Osteocyte (in vitro differentiated cells): ENCODE data around the gene CXCR5. TPM values are rescaled to one million over a fixed set of nuclear protein-coding genes. Genes with fewer than 3 reads are reported as not detected.

Experiments used
- DNase-seq: peaks from one replicate; pipeline ENCODE4 v3.0.0; 2021; ENCODE audit warnings: mixed read lengths; ENCODE audit not compliant: unreplicated experiment; ENCODE audit errors: extremely low spot score
- H3K27ac Mint-ChIP-seq: one replicate; pipeline ENCODE4 v1.8.0; 2021; ENCODE audit warnings: mild to moderate bottlenecking, mixed read lengths; ENCODE audit not compliant: unreplicated experiment
- H3K27me3 Mint-ChIP-seq: one replicate; pipeline ENCODE4 v1.8.0; 2021; ENCODE audit warnings: mixed read lengths; ENCODE audit not compliant: unreplicated experiment
- H3K36me3 Mint-ChIP-seq: one replicate; pipeline ENCODE4 v1.8.0; 2021; ENCODE audit warnings: mixed read lengths; ENCODE audit not compliant: unreplicated experiment
- H3K4me1 Mint-ChIP-seq: one replicate; pipeline ENCODE4 v1.8.0; 2021; ENCODE audit warnings: mixed read lengths; ENCODE audit not compliant: unreplicated experiment
- H3K4me3 Mint-ChIP-seq: one replicate; pipeline ENCODE4 v1.8.0; 2021; ENCODE audit warnings: mild to moderate bottlenecking, moderate library complexity, mixed read lengths; ENCODE audit not compliant: unreplicated experiment
- H3K9me3 Mint-ChIP-seq: one replicate; pipeline ENCODE4 v1.8.0; 2021; ENCODE audit warnings: mixed read lengths; ENCODE audit not compliant: unreplicated experiment
- total RNA-seq: library from RNA; stranded (reverse); gene quantifications from 2 replicates; pipeline ENCODE4 v1.2.1, GENCODE V29; 2021
- TF ChIP-seq, protein P1 (sequence below): fragments of 200-600 bp; sonication (generic); IDR thresholded peaks from 2 replicates; pipeline ENCODE4 v1.5.0; 2021; ENCODE audit warnings: antibody characterized with exemption, mild to moderate bottlenecking, moderate library complexity

Gene CXCR5
- total RNA-seq, 1 donor from 2014 or later = not detected

DNA sequence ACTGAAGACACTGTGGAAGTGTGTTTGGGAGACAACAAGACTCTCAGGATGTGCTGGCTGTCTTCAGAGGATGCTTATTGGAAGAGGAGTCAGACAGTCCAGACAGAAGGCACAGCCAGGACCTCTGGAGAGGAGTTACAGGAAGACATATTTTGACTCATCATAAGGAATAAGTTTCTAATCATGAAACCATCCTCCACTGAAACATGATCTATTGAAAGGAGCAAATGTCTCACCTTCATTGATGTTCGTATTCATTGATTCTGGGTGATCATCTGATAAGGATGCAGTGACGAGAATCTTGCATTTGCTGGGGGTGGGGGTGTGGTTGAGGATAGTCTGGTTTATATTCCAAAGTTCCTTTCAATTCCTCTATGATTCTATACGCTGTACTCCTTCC, 2.5 kb upstream of the CXCR5 start:
- Mint-ChIP-seq H3K27ac (no peak overlapping the region), H3K36me3 (no peaks in the 10 kb centered on the region), H3K4me1 (peaks cover 15% of the 10 kb centered on the region), H3K9me3 (no peaks in the 10 kb centered on the region), H3K4me3 (no peak overlapping the region), H3K27me3 (no peaks in the 10 kb centered on the region)
- TF ChIP-seq, protein P1, sequence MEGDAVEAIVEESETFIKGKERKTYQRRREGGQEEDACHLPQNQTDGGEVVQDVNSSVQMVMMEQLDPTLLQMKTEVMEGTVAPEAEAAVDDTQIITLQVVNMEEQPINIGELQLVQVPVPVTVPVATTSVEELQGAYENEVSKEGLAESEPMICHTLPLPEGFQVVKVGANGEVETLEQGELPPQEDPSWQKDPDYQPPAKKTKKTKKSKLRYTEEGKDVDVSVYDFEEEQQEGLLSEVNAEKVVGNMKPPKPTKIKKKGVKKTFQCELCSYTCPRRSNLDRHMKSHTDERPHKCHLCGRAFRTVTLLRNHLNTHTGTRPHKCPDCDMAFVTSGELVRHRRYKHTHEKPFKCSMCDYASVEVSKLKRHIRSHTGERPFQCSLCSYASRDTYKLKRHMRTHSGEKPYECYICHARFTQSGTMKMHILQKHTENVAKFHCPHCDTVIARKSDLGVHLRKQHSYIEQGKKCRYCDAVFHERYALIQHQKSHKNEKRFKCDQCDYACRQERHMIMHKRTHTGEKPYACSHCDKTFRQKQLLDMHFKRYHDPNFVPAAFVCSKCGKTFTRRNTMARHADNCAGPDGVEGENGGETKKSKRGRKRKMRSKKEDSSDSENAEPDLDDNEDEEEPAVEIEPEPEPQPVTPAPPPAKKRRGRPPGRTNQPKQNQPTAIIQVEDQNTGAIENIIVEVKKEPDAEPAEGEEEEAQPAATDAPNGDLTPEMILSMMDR = no peak
- DNase-seq = no peak

DNA sequence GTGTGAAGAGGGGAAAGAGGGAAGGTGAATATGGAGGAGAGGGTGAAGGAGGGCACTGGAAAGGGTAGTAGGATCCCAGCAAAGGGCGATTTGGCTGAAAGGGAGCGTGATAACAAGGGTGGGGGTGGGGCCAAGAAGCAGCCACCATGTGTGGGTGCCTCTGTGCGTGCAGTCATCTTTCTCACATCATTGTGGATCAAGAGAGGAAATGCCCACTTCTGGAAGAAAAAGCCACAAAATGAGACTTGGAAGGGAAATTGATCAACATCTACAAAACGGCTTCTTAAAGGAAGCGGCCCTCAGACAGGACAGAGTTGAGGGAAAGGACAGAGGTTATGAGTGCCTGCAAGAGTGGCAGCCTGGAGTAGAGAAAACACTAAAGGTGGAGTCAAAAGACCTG, 1.2 kb upstream of the CXCR5 start:
- Mint-ChIP-seq H3K4me1 (peaks cover 24% of the 10 kb centered on the region), H3K27ac (no peak overlapping the region), H3K27me3 (no peaks in the 10 kb centered on the region), H3K9me3 (no peaks in the 10 kb centered on the region), H3K36me3 (no peaks in the 10 kb centered on the region), H3K4me3 (no peak overlapping the region)
- TF ChIP-seq, protein P1 = no peak
- no peak for DNase-seq

DNA sequence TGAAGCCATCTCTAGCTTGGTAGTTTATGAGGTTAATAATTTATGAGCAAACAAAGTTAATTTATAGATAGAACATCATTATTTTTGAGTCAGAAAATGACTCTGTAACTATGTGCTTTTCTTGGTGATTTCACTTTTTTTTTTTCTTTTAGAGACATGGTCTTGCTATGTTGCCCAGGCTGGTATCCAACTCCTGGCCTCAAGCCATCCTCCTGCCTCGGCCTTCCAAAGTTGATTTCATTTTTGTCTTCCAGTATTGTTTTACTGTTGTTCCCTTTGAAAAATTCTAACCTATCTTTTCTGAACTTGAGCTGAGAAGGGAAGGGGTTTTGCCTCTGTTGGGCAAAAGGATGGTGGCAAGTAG, 706 bp upstream of the CXCR5 start:
- Mint-ChIP-seq H3K9me3 (no peaks in the 10 kb centered on the region), H3K36me3 (no peaks in the 10 kb centered on the region), H3K4me3 (no peak overlapping the region), H3K4me1 (peaks cover 29% of the 10 kb centered on the region), H3K27me3 (no peaks in the 10 kb centered on the region), H3K27ac (no peak overlapping the region)
- TF ChIP-seq, protein P1 = no peak
- DNase-seq = no peak

DNA sequence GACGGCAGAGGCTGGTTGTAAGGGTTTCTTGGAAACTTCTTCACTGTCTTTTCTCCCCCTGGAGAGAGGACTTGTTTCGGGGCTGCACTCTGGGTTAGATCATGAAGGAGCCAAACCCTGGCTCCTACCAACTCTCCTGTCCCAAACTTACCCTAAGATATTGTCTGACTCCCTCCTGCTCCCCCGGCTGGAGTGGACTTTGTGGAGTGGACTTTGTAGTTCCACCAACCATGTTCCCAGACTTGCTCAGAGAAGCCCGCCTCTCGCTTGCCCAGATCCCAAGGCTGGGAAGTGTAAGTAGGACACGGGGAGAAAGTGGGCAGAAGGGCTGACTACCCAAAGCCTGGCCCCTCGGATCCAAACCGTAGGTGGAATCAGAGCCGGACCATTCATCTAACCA, 1.2 kb downstream of the CXCR5 start:
- no peak overlapping the region for H3K4me3 Mint-ChIP-seq
- H3K4me1 Mint-ChIP-seq = peaks cover 47% of the 10 kb centered on the region

DNA sequence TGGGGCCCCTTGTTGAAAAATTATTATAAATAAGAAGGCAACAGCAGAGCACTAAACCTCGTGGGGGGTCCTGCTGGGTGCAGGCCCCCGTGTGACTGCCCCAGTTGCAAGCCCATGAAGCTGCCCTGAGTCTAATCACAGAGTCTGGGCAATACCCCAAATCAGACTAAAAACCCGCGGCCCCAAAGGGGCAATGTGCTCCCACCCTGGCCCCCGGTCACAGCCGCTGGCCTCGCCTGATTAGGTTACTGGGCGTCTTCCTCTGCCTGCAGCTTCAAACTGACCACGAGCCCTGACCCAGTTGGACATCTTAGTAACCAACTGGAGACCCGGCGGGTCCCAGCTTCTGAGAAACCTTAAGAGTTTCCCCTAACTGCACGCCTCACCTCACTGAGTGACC, 1.6 kb downstream of the CXCR5 start:
- H3K4me3 Mint-ChIP-seq = no peak overlapping the region
- no peaks in the 10 kb centered on the region for H3K36me3 Mint-ChIP-seq
- TF ChIP-seq, protein P1 = no peak
- H3K9me3 Mint-ChIP-seq = no peaks in the 10 kb centered on the region
- H3K27ac Mint-ChIP-seq = no peak overlapping the region
- DNase-seq = no peak
- H3K4me1 Mint-ChIP-seq = peaks cover 51% of the 10 kb centered on the region
- no peaks in the 10 kb centered on the region for H3K27me3 Mint-ChIP-seq

More for the DNA sequence above, 1.2 kb downstream of the CXCR5 start:
- Mint-ChIP-seq H3K36me3 (no peaks in the 10 kb centered on the region), H3K9me3 (no peaks in the 10 kb centered on the region), H3K27me3 (no peaks in the 10 kb centered on the region), H3K27ac (no peak overlapping the region)
- TF ChIP-seq, protein P1 = no peak
- DNase-seq = no peak
